GM19467 (cell line): ENCODE measurements around the gene ATP13A3.
"Not testable (repeated sequence)": the region's sequence is repeated elsewhere in the genome, so short reads cannot be mapped to it uniquely, and the experiment has no call there.

Experiments
- ATAC-seq: cut with Tn5 transposase; IDR thresholded peaks from one replicate; pipeline ENCODE4 v1.9.1; 2021; ENCODE audit warnings: mild to moderate bottlenecking, moderate library complexity; ENCODE audit not compliant: unreplicated experiment

ATP13A3 gene

GRCh38 chr3:194486540-194487288 lies at the start of gene ATP13A3:
Gene ATP13A3, minus strand, starts transcription at chr3:194487002. Its CDS starts 24,812 bp downstream, at chr3:194462190.
- ATAC-seq = peak; percentile 64

GRCh38 chr3:194535199-194535598 lies 48.4 kb upstream of the ATP13A3 start:
- ATAC-seq = not testable (repeated sequence)

- ATAC-seq = no peak
These were observed 47.4 kb upstream of the ATP13A3 start for GRCh38 chr3:194534243-194534642.

- ATAC-seq = no peak
These were observed 45.8 kb upstream of the ATP13A3 start for GRCh38 chr3:194532591-194532990.

- ATAC-seq = no peak
These were observed 40.9 kb upstream of the ATP13A3 start for GRCh38 chr3:194527726-194528125.

GRCh38 chr3:194526164-194526563 lies 39.4 kb upstream of the ATP13A3 start:
- ATAC-seq = no peak

GRCh38 chr3:194522579-194523046 lies 35.8 kb upstream of the ATP13A3 start:
- ATAC-seq = no peak

- no peak for ATAC-seq
These were observed 34.9 kb upstream of the ATP13A3 start for GRCh38 chr3:194521510-194522260.

GRCh38 chr3:194520682-194521162 lies 33.9 kb upstream of the ATP13A3 start:
- ATAC-seq = not testable (repeated sequence)

- ATAC-seq = not testable (repeated sequence)
These were observed 33.4 kb upstream of the ATP13A3 start for GRCh38 chr3:194520201-194520600.

GRCh38 chr3:194518652-194519051 lies 31.9 kb upstream of the ATP13A3 start:
- ATAC-seq = no peak

GRCh38 chr3:194517333-194517732 lies 30.5 kb upstream of the ATP13A3 start:
- ATAC-seq = no peak

GRCh38 chr3:194514626-194515025 lies 27.8 kb upstream of the ATP13A3 start:
- no peak for ATAC-seq

- ATAC-seq = no peak
These were observed 26.2 kb upstream of the ATP13A3 start for GRCh38 chr3:194512895-194513601.

- ATAC-seq = no peak
These were observed 22.0 kb upstream of the ATP13A3 start for GRCh38 chr3:194508491-194509453.

- no peak for ATAC-seq
These were observed 20.8 kb upstream of the ATP13A3 start for GRCh38 chr3:194507571-194507970.

GRCh38 chr3:194505791-194506415 lies 19.1 kb upstream of the ATP13A3 start:
- no peak for ATAC-seq

- no peak for ATAC-seq
These were observed 18.1 kb upstream of the ATP13A3 start for GRCh38 chr3:194504861-194505260.

- no peak for ATAC-seq
These were observed 17.3 kb upstream of the ATP13A3 start for GRCh38 chr3:194504146-194504545.

- no peak for ATAC-seq
These were observed 16.3 kb upstream of the ATP13A3 start for GRCh38 chr3:194503081-194503531.
